Immature natural killer cell (primary cell): ENCODE data around the gene NDUFAF3. TPM values are rescaled to one million over a fixed set of nuclear protein-coding genes. Genes with fewer than 3 reads are reported as not detected.

ENCODE experiments used
- polyA plus RNA-seq, 3 donors: library from polyadenylated mRNA; unstranded; fragments of 300-500 nt; fragmentation: Illumina TruSeq; gene quantifications; one replicate each; pipeline ENCODE4 v1.2.3, GENCODE V29; 2021

NDUFAF3 gene
- polyA plus RNA-seq, 3 donors from 2014 or later, result 118 to 204 (median 142) TPM

Other genes with a start within 250 kb of the NDUFAF3 start
- gene PRKAR2A, start 174.2 kb upstream of the NDUFAF3 start, polyA plus RNA-seq, result 10 to 100 TPM; 16.0 to 21.4 (median 17.9) TPM
- 100 to 1,000 TPM in 2 of 3 donors, 10 to 100 TPM in 1; 100.0 to 254 (median 100) TPM for gene SLC25A20, start 123.2 kb upstream of the NDUFAF3 start, polyA plus RNA-seq
- 100 to 1,000 TPM; 171 to 224 (median 177) TPM for gene ARIH2, start 103.3 kb upstream of the NDUFAF3 start, polyA plus RNA-seq
- 10 to 100 TPM; 16.8 to 26.8 (median 24.9) TPM for gene P4HTM, start 31.9 kb upstream of the NDUFAF3 start, polyA plus RNA-seq
- gene WDR6, start 14.7 kb upstream of the NDUFAF3 start, polyA plus RNA-seq, result 100 to 1,000 TPM in 1 of 3 donors, 10 to 100 TPM in 2; 56.8 to 114 (median 70.6) TPM
- gene DALRD3, start 3.5 kb upstream of the NDUFAF3 start, polyA plus RNA-seq, result 10 to 100 TPM; 17.1 to 26.9 (median 21.8) TPM
- gene IMPDH2, start 7.3 kb downstream of the NDUFAF3 start, polyA plus RNA-seq, result 10 to 100 TPM; 44.8 to 52.6 (median 52.0) TPM
- 10 to 100 TPM in 2 of 3 donors, 1 to 10 TPM in 1; 9.7 to 29.3 (median 15.1) TPM for gene QRICH1, start 72.0 kb downstream of the NDUFAF3 start, polyA plus RNA-seq
- gene QARS1, start 82.6 kb downstream of the NDUFAF3 start, polyA plus RNA-seq, result 100 to 1,000 TPM in 1 of 3 donors, 10 to 100 TPM in 2; 94.8 to 104 (median 98.5) TPM
- 10 to 100 TPM; 19.3 to 43.7 (median 38.3) TPM for gene USP19, start 98.7 kb downstream of the NDUFAF3 start, polyA plus RNA-seq
- gene LAMB2, start 110.9 kb downstream of the NDUFAF3 start, polyA plus RNA-seq, result not detected
- gene CCDC71, start 144.2 kb downstream of the NDUFAF3 start, polyA plus RNA-seq, result 1 to 10 TPM; 1.1 to 2.0 (median 1.7) TPM
- 1 to 10 TPM; 1.6 to 3.1 (median 2.1) TPM for gene KLHDC8B, start 149.5 kb downstream of the NDUFAF3 start, polyA plus RNA-seq